Activated T-cell treated with anti-CD3 and anti-CD28 coated beads, Interleukin-2, amount 50 U/mL, for 72 hours (primary cell): ENCODE measurements around the gene RPL39L. TPM values are rescaled to one million over a fixed set of nuclear protein-coding genes. Genes with fewer than 3 reads are reported as not detected.

Experiments
- ATAC-seq, 2 donors: fragments of 150-1000 bp; cut with Tn5 transposase; replicated peaks in 1 of 2; 2 replicates each; pipeline ENCODE4 v1.10.0; 2021; ENCODE audit warnings: moderate library complexity in 2 of 2, mild to moderate bottlenecking in 1 of 2
- DNase-seq, 2 donors: peaks; one replicate each; pipeline ENCODE4 v3.0.0; 2021 to 2022; ENCODE audit warnings: mixed read lengths in 1 of 2
- H3K27ac Mint-ChIP-seq: one replicate; pipeline ENCODE4 v1.8.0; 2022; ENCODE audit warnings: mild to moderate bottlenecking, moderate library complexity, mixed read lengths
- H3K27me3 Mint-ChIP-seq: one replicate; pipeline ENCODE4 v1.8.0; 2022; ENCODE audit warnings: low read depth, mixed read lengths
- H3K36me3 Mint-ChIP-seq, 2 donors: one replicate each; pipeline ENCODE4 v1.8.0; 2022; ENCODE audit warnings: mixed read lengths in 2 of 2, mild to moderate bottlenecking in 1 of 2; ENCODE audit not compliant: insufficient read depth in 2 of 2
- H3K4me1 Mint-ChIP-seq: one replicate; pipeline ENCODE4 v1.8.0; 2022; ENCODE audit warnings: low read depth, mixed read lengths
- H3K4me3 Mint-ChIP-seq, 2 donors: one replicate each; pipeline ENCODE4 v1.8.0; 2022; ENCODE audit warnings: mild to moderate bottlenecking in 2 of 2, mixed read lengths in 2 of 2, moderate library complexity in 2 of 2
- H3K9me3 Mint-ChIP-seq, 2 donors: one replicate each; pipeline ENCODE4 v1.8.0; 2022; ENCODE audit warnings: mixed read lengths in 2 of 2
- total RNA-seq, 2 donors: library from RNA; stranded (reverse); gene quantifications; one replicate each; pipeline ENCODE4 v1.2.3, GENCODE V29; 2022

RPL39L gene
- total RNA-seq, 2 donors from 2014 or later: 32.0 to 35.9 TPM

DNA sequence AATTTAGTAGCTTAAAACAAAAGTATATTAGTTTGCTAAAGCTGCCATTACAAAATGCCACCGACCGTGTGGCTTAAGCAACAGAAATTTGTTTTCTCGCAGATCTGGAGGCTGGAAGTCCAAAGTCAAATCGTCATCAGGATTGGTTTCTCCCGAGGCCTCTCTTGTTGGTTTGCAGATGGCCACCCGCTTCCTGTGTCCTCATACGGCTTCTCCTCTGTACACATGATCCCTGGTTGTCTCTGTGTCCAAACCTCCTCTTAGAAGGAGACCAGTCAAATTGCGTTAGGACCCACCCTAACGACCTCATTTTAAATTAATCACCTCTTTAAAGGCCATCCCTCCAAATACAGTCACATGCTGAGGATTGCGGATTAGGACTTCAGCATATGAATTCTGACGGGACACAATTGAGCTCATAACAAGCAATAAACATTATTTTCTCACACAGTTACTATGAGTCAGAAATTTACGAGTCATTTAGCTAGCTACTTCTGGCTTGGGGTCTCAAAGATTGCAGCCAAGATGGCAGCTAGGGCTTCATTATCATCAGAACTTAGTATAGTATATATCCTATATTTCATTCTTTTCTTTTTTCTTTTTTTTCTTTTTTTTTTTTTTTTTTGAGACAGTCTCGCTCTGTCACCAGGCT is 58.4 kb downstream of the RPL39L start:
- H3K9me3 Mint-ChIP-seq: no peaks in the 10 kb centered on the region
- H3K27ac Mint-ChIP-seq: no peak overlapping the region
- peaks cover 2 to 21% of the 10 kb centered on the region in 2 donors for H3K36me3 Mint-ChIP-seq
- H3K4me1 Mint-ChIP-seq: peaks cover 9% of the 10 kb centered on the region
- ATAC-seq (no peak), DNase-seq (no peak)
- H3K4me3 Mint-ChIP-seq: no peak overlapping the region
- no peaks in the 10 kb centered on the region for H3K27me3 Mint-ChIP-seq

GRCh38 chr3:187079090-187080022 is 59.9 kb downstream of the RPL39L start:
- H3K4me1 Mint-ChIP-seq: peaks cover 3% of the 10 kb centered on the region
- peaks cover 1 to 27% of the 10 kb centered on the region in 2 donors for H3K36me3 Mint-ChIP-seq
- peak overlapping the region; percentile 60 for H3K27ac Mint-ChIP-seq
- no peak overlapping the region for H3K4me3 Mint-ChIP-seq
- no peaks in the 10 kb centered on the region for H3K27me3 Mint-ChIP-seq
- DNase-seq: no peak
- H3K9me3 Mint-ChIP-seq: no peaks in the 10 kb centered on the region
- ATAC-seq: no peak

GRCh38 chr3:187077537-187077936 is 61.8 kb downstream of the RPL39L start:
- DNase-seq (no peak), ATAC-seq (peak in 1 of 2 donors; percentile 10)
- no peaks in the 10 kb centered on the region for H3K9me3 Mint-ChIP-seq
- peaks cover 4 to 37% of the 10 kb centered on the region in 2 donors for H3K36me3 Mint-ChIP-seq
- no peak overlapping the region for H3K4me3 Mint-ChIP-seq
- H3K27me3 Mint-ChIP-seq: no peaks in the 10 kb centered on the region
- H3K27ac Mint-ChIP-seq: no peak overlapping the region
- H3K4me1 Mint-ChIP-seq: no peaks in the 10 kb centered on the region

- Mint-ChIP-seq H3K4me3 (no peak overlapping the region), H3K4me1 (no peaks in the 10 kb centered on the region), H3K27ac (no peak overlapping the region), H3K27me3 (no peaks in the 10 kb centered on the region), H3K9me3 (no peaks in the 10 kb centered on the region), H3K36me3 (peaks cover 4 to 37% of the 10 kb centered on the region in 2 donors)
- no peak for ATAC-seq
- DNase-seq: no peak
Observed at GRCh38 chr3:187077085-187077484, 62.2 kb downstream of the RPL39L start.

DNA sequence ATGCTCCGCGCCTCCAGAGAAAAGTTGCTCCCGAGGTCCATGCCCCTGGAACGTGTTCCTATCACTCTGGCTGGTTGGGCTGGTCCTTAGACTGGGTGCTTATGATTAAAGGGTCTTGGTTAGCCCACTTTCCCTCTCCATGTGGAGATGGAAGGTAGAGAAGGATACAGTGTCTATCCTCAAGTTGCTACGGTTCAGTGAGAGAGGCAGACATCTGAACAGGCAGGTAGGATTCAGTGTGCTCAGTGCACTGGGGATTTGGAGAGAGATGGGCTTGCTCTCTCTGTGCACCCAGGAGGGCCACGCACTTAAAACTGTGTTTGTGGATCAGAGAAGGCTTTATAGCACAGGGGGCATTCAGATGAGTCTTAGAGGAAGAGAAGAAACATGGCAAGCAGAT is 63.0 kb downstream of the RPL39L start:
- H3K27ac Mint-ChIP-seq: no peak overlapping the region
- no peaks in the 10 kb centered on the region for H3K4me1 Mint-ChIP-seq
- no peak overlapping the region for H3K4me3 Mint-ChIP-seq
- no peaks in the 10 kb centered on the region for H3K9me3 Mint-ChIP-seq
- ATAC-seq (peak in 1 of 2 donors; percentile 6), DNase-seq (no peak)
- peaks cover 4 to 39% of the 10 kb centered on the region in 2 donors for H3K36me3 Mint-ChIP-seq
- no peaks in the 10 kb centered on the region for H3K27me3 Mint-ChIP-seq

DNA sequence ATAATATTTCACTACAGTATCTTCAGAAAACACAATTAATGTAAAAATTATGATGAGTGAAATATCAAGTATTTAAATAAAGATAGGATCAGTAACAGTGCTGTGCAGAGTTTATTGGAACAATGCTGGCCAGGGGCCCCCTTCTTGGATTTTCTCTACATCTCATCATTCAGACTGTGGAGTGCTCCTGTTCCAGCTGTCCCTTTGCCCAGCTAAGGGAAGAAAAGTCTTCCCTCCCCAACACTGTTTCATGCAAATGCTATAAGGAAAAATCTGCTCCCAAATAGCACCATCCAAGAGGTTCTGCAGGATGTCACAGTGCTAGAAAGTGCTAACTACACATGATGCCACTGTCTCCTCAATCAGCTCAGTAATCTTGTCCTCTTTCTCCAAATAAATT is 64.5 kb downstream of the RPL39L start:
- H3K4me1 Mint-ChIP-seq: no peaks in the 10 kb centered on the region
- H3K27ac Mint-ChIP-seq: no peak overlapping the region
- ATAC-seq: no peak
- DNase-seq: no peak
- H3K36me3 Mint-ChIP-seq: peaks cover 7 to 49% of the 10 kb centered on the region in 2 donors
- H3K9me3 Mint-ChIP-seq: no peaks in the 10 kb centered on the region
- no peaks in the 10 kb centered on the region for H3K27me3 Mint-ChIP-seq
- no peak overlapping the region for H3K4me3 Mint-ChIP-seq

GRCh38 chr3:187073581-187074098 is 65.7 kb downstream of the RPL39L start:
- H3K27ac Mint-ChIP-seq: peak overlapping the region; percentile 61

DNA sequence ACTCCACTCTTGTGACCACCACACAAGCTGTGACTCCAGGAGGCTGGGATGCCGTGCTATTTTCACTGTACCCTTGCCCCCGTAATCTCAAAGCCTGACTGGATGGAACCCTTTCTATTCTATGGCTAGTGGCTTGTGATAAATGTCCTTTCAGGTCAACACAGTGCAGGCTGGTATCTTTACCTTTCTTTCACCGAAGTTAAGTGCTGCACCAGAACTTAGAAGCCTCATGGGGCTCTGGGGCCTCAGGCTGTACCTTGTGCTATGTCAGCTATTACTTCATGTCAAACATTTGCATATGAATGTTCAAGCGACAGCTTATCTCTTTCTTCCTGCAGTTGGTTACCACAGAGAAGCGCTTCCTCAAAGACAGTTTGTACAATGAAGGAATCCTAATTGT is 66.8 kb downstream of the RPL39L start:
- ATAC-seq: peak in 1 of 2 donors; percentile 13
- peaks cover 17 to 50% of the 10 kb centered on the region in 2 donors for H3K36me3 Mint-ChIP-seq
- no peaks in the 10 kb centered on the region for H3K27me3 Mint-ChIP-seq
- H3K9me3 Mint-ChIP-seq: no peaks in the 10 kb centered on the region
- no peak overlapping the region for H3K4me3 Mint-ChIP-seq
- peak overlapping the region; percentile 34 for H3K27ac Mint-ChIP-seq
- no peaks in the 10 kb centered on the region for H3K4me1 Mint-ChIP-seq
- DNase-seq: no peak

More at GRCh38 chr3:187073581-187074098, 65.7 kb downstream of the RPL39L start:
- Mint-ChIP-seq H3K36me3 (peaks cover 14 to 56% of the 10 kb centered on the region in 2 donors), H3K9me3 (no peaks in the 10 kb centered on the region), H3K4me1 (no peaks in the 10 kb centered on the region), H3K27me3 (no peaks in the 10 kb centered on the region), H3K4me3 (no peak overlapping the region)
- ATAC-seq: no peak
- no peak for DNase-seq

GRCh38 chr3:187072102-187072501 is 67.2 kb downstream of the RPL39L start:
- no peaks in the 10 kb centered on the region for H3K9me3 Mint-ChIP-seq
- no peak overlapping the region for H3K4me3 Mint-ChIP-seq
- ATAC-seq (no peak), DNase-seq (no peak)
- H3K4me1 Mint-ChIP-seq: no peaks in the 10 kb centered on the region
- H3K27ac Mint-ChIP-seq: no peak overlapping the region
- peaks cover 20 to 52% of the 10 kb centered on the region in 2 donors for H3K36me3 Mint-ChIP-seq
- no peaks in the 10 kb centered on the region for H3K27me3 Mint-ChIP-seq

Other genes starting within 250 kb of the RPL39L start
- gene ST6GAL1, start 209.0 kb downstream of the RPL39L start, total RNA-seq: 100 to 1,000 TPM in 1 of 2 donors, 10 to 100 TPM in 1; 98.1 to 104 TPM
- not detected for gene RTP1, start 58.0 kb upstream of the RPL39L start, total RNA-seq
- not detected for gene MASP1, start 152.2 kb upstream of the RPL39L start, total RNA-seq
- gene RTP4, start 228.9 kb upstream of the RPL39L start, total RNA-seq: 1 to 10 TPM; 2.8 to 3.4 TPM